ENCODE data around the gene ANGPTL4. TPM values are rescaled to one million over a fixed set of nuclear protein-coding genes. Genes with fewer than 3 reads are reported as not detected.
A peak's percentile ranks its signal among the peaks of the same experiment; 100 is the strongest.

Gene ANGPTL4
- total and polyA plus RNA-seq, 2 experiments from 2014 or later, result 1.9 to 2.2 TPM

DNA sequence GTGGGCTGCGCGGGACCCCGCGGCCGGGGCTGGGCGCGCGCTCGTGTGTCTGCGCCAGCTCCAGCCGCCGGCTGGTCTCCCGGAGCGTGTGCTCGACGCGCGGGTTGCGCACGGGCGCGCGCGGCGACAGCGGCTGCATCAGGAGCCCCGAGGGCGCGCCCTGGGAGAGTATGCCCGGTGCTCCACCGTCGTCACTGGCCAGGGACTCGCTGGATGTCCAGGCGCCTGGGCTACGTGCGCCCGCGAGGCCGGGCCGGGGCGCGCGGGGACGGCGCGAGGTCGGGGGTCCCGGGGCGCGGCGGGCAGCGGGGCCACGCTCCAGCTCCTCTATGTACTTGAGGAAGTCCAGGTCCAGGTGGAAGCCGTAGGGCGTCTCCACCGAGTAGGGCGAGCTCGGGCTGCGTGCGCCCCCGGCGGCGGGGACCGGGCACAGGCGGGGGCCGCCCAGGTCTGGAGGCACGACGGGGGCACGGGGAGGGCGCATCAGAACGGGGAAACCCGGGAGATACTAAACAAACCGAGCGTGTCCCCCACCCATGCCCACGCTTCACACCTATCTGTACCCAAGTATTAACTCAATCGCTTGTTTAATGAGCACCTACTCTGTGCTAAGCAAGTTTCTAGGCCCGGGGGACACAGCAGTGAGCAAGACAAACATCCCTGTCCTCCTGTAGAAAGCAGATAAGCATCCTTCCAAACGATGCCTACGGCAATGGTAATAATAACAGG lies 28.4 kb upstream of the ANGPTL4 start:
- Histone ChIP-seq H3K36me3 (ENCODE audit: insufficient read depth) (no peaks in the 10 kb centered on the region), H3K4me2 (peak overlapping the region; percentile 91), H3K79me2 (replicated peaks; ENCODE audit: insufficient read depth) (no peaks in the 10 kb centered on the region), H4K20me1 (replicated peaks; ENCODE audit: insufficient read depth) (no peaks in the 10 kb centered on the region), H3K4me3 (peak overlapping the region; percentile 68), H3K9me2 (ENCODE audit: insufficient read depth) (no peaks in the 10 kb centered on the region), H3F3A (replicated peaks; ENCODE audit: low read depth) (peaks cover 10% of the 10 kb centered on the region), H3K27me3 (ENCODE audit: insufficient read depth) (peaks cover 47% of the 10 kb centered on the region), H2AFZ (peak overlapping the region; percentile 69), H3K27ac (ENCODE audit: low read depth) (no peak overlapping the region), H3K4me1 (ENCODE audit: insufficient read depth) (peaks cover 18% of the 10 kb centered on the region)
- Mint-ChIP-seq H3K9me3 (no peaks in the 10 kb centered on the region), H3K27ac (no peak overlapping the region), H3K4me1 (peaks cover 13% of the 10 kb centered on the region), H3K27me3 (ENCODE audit: insufficient read depth, low read depth, poor library complexity) (peaks cover 53% of the 10 kb centered on the region), H3K4me3 (peak overlapping the region; percentile 56), H3K36me3 (ENCODE audit: low read depth) (no peaks in the 10 kb centered on the region)
- DNase-seq (ENCODE audit: low spot score), result peak; percentile 76
- ATAC-seq, result peak; percentile 41
- TF ChIP-seq, protein P1, sequence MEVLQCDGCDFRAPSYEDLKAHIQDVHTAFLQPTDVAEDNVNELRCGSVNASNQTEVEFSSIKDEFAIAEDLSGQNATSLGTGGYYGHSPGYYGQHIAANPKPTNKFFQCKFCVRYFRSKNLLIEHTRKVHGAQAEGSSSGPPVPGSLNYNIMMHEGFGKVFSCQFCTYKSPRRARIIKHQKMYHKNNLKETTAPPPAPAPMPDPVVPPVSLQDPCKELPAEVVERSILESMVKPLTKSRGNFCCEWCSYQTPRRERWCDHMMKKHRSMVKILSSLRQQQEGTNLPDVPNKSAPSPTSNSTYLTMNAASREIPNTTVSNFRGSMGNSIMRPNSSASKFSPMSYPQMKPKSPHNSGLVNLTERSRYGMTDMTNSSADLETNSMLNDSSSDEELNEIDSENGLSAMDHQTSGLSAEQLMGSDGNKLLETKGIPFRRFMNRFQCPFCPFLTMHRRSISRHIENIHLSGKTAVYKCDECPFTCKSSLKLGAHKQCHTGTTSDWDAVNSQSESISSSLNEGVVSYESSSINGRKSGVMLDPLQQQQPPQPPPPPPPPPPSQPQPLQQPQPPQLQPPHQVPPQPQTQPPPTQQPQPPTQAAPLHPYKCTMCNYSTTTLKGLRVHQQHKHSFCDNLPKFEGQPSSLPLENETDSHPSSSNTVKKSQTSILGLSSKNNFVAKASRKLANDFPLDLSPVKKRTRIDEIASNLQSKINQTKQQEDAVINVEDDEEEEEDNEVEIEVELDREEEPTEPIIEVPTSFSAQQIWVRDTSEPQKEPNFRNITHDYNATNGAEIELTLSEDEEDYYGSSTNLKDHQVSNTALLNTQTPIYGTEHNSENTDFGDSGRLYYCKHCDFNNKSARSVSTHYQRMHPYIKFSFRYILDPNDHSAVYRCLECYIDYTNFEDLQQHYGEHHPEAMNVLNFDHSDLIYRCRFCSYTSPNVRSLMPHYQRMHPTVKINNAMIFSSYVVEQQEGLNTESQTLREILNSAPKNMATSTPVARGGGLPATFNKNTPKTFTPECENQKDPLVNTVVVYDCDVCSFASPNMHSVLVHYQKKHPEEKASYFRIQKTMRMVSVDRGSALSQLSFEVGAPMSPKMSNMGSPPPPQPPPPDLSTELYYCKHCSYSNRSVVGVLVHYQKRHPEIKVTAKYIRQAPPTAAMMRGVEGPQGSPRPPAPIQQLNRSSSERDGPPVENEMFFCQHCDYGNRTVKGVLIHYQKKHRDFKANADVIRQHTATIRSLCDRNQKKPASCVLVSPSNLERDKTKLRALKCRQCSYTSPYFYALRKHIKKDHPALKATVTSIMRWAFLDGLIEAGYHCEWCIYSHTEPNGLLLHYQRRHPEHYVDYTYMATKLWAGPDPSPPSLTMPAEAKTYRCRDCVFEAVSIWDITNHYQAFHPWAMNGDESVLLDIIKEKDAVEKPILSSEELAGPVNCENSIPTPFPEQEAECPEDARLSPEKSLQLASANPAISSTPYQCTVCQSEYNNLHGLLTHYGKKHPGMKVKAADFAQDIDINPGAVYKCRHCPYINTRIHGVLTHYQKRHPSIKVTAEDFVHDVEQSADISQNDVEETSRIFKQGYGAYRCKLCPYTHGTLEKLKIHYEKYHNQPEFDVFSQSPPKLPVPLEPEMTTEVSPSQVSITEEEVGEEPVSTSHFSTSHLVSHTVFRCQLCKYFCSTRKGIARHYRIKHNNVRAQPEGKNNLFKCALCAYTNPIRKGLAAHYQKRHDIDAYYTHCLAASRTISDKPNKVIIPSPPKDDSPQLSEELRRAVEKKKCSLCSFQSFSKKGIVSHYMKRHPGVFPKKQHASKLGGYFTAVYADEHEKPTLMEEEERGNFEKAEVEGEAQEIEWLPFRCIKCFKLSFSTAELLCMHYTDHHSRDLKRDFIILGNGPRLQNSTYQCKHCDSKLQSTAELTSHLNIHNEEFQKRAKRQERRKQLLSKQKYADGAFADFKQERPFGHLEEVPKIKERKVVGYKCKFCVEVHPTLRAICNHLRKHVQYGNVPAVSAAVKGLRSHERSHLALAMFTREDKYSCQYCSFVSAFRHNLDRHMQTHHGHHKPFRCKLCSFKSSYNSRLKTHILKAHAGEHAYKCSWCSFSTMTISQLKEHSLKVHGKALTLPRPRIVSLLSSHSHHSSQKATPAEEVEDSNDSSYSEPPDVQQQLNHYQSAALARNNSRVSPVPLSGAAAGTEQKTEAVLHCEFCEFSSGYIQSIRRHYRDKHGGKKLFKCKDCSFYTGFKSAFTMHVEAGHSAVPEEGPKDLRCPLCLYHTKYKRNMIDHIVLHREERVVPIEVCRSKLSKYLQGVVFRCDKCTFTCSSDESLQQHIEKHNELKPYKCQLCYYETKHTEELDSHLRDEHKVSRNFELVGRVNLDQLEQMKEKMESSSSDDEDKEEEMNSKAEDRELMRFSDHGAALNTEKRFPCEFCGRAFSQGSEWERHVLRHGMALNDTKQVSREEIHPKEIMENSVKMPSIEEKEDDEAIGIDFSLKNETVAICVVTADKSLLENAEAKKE (CRISPR knock-in tag; IDR thresholded peaks at IDR 0.05), result no peak
- TF ChIP-seq, protein P2, sequence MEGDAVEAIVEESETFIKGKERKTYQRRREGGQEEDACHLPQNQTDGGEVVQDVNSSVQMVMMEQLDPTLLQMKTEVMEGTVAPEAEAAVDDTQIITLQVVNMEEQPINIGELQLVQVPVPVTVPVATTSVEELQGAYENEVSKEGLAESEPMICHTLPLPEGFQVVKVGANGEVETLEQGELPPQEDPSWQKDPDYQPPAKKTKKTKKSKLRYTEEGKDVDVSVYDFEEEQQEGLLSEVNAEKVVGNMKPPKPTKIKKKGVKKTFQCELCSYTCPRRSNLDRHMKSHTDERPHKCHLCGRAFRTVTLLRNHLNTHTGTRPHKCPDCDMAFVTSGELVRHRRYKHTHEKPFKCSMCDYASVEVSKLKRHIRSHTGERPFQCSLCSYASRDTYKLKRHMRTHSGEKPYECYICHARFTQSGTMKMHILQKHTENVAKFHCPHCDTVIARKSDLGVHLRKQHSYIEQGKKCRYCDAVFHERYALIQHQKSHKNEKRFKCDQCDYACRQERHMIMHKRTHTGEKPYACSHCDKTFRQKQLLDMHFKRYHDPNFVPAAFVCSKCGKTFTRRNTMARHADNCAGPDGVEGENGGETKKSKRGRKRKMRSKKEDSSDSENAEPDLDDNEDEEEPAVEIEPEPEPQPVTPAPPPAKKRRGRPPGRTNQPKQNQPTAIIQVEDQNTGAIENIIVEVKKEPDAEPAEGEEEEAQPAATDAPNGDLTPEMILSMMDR (conservative IDR thresholded peaks at IDR 0.05; ENCODE audit: low read depth in 2 of 2), result peak; percentile 39 to 58

Data from GM23338 (cell line).